ENCODE data around the gene MBD4. TPM values are rescaled to one million over a fixed set of nuclear protein-coding genes. Genes with fewer than 3 reads are reported as not detected.
"Not testable (repeated sequence)": the region's sequence is repeated elsewhere in the genome, so short reads cannot be mapped to it uniquely, and the experiment has no call there.

The MBD4 gene
- total RNA-seq, 2 donors from 2014 or later = 18.7 to 48.9 TPM

- DNase-seq; intact Hi-C loops (cut with DNase I); ATAC-seq: not testable (repeated sequence)
These were observed 45.8 kb downstream of the MBD4 start for GRCh38 chr3:129393760-129394564.

GRCh38 chr3:129393271-129393670 is 46.5 kb downstream of the MBD4 start:
- DNase-seq (no peak), ATAC-seq (no peak)
- intact Hi-C loops (cut with DNase I) = no loop called here

- DNase-seq; ATAC-seq; intact Hi-C loops (cut with DNase I): not testable (repeated sequence)
These were observed 47.5 kb downstream of the MBD4 start for GRCh38 chr3:129392106-129392887.

- intact Hi-C loops (cut with DNase I); DNase-seq; ATAC-seq: not testable (repeated sequence)
These were observed 48.2 kb downstream of the MBD4 start for GRCh38 chr3:129391583-129391982.

GRCh38 chr3:129389572-129389937 is 50.2 kb downstream of the MBD4 start:
- intact Hi-C loops (cut with DNase I) = loop anchor here in 1 of 2 donors (10.0 kb wide), 1 partner anchor 45 kb away; the partner anchor contains the start of gene MBD4
- no peak for ATAC-seq

GRCh38 chr3:129388791-129389571 is 50.8 kb downstream of the MBD4 start:
- intact Hi-C loops (cut with DNase I) = loop anchor here in 1 of 2 donors (10.0 kb wide), 1 partner anchor 46 kb away; the partner anchor contains the start of gene MBD4
- not testable (repeated sequence) for DNase-seq
- peak; percentile 38 to 64 for ATAC-seq

More at GRCh38 chr3:129389572-129389937, 50.2 kb downstream of the MBD4 start:
- no peak for DNase-seq

- intact Hi-C loops (cut with DNase I) = loop anchor here in 1 of 2 donors (10.0 kb wide), 1 partner anchor 47 kb away; the partner anchor contains the start of gene MBD4
- DNase-seq (no peak), ATAC-seq (no peak)
These were observed 52.3 kb downstream of the MBD4 start for GRCh38 chr3:129387487-129387886.

- intact Hi-C loops (cut with DNase I) = loop anchor here in 1 of 2 donors (10.0 kb wide), 1 partner anchor 48 kb away; the partner anchor contains the start of gene MBD4
- DNase-seq (no peak), ATAC-seq (no peak)
These were observed 52.8 kb downstream of the MBD4 start for GRCh38 chr3:129386984-129387383.

GRCh38 chr3:129385507-129385906 is 54.2 kb downstream of the MBD4 start:
- intact Hi-C loops (cut with DNase I) = loop anchor here in 1 of 2 donors (10.0 kb wide), 1 partner anchor 49 kb away; the partner anchor contains the start of gene MBD4
- not testable (repeated sequence) for DNase-seq, ATAC-seq

- intact Hi-C loops (cut with DNase I) = loop anchor here in 1 of 2 donors (10.0 kb wide), 1 partner anchor 50 kb away; the partner anchor contains the start of gene MBD4
- DNase-seq = no peak
These were observed 55.0 kb downstream of the MBD4 start for GRCh38 chr3:129384594-129385323.

GRCh38 chr3:129384103-129384502 is 55.6 kb downstream of the MBD4 start:
- ATAC-seq, DNase-seq: not testable (repeated sequence)
- intact Hi-C loops (cut with DNase I) = loop anchor here in 1 of 2 donors (10.0 kb wide), 1 partner anchor 51 kb away; the partner anchor contains the start of gene MBD4

More at GRCh38 chr3:129384594-129385323, 55.0 kb downstream of the MBD4 start:
- ATAC-seq = no peak

GRCh38 chr3:129383292-129383860 is 56.4 kb downstream of the MBD4 start:
- intact Hi-C loops (cut with DNase I) = loop anchor here in 1 of 2 donors (10.0 kb wide), 1 partner anchor 51 kb away; the partner anchor contains the start of gene MBD4
- DNase-seq (peak; percentile 62), ATAC-seq (peak; percentile 87 to 94)

- no peak for DNase-seq
- intact Hi-C loops (cut with DNase I) = loop anchor here in 1 of 2 donors (10.0 kb wide), 1 partner anchor 52 kb away; the partner anchor contains the start of gene MBD4
- no peak for ATAC-seq
These were observed 57.4 kb downstream of the MBD4 start for GRCh38 chr3:129382366-129382765.
